NB4 (cell line): ENCODE measurements around the gene SIGLEC1.

Experiments
- DNase-seq: peaks from one replicate; pipeline ENCODE4 v3.0.0; 2010; ENCODE audit warnings: low read depth
- H3K4me3 ChIP-seq: one replicate; pipeline ENCODE4 v1.5.1; 2011; ENCODE audit warnings: mild to moderate bottlenecking, low read depth, low read length, moderate library complexity
- MAX ChIP-seq: IDR thresholded peaks from 2 replicates; pipeline ENCODE4 v1.6.1; 2011; ENCODE audit warnings: low read depth, low read length
- MYC ChIP-seq: IDR thresholded peaks from 2 replicates; pipeline ENCODE4 v1.6.1; 2011; ENCODE audit warnings: low read depth, low read length
- POLR2A ChIP-seq: IDR thresholded peaks from 2 replicates; pipeline ENCODE4 v1.6.1; 2011; ENCODE audit warnings: mild to moderate bottlenecking; ENCODE audit not compliant: insufficient read length; ENCODE audit errors: extremely low read depth
- TF ChIP-seq, protein P1 (sequence below): IDR thresholded peaks from one replicate; pipeline ENCODE4 v1.5.1; 2012; ENCODE audit warnings: low read depth, low read length

Gene SIGLEC1

GRCh38 chr20:3707508-3707899 lies 4.9 kb downstream of the SIGLEC1 start:
- no peak for TF ChIP-seq MAX
- TF ChIP-seq, protein P1, sequence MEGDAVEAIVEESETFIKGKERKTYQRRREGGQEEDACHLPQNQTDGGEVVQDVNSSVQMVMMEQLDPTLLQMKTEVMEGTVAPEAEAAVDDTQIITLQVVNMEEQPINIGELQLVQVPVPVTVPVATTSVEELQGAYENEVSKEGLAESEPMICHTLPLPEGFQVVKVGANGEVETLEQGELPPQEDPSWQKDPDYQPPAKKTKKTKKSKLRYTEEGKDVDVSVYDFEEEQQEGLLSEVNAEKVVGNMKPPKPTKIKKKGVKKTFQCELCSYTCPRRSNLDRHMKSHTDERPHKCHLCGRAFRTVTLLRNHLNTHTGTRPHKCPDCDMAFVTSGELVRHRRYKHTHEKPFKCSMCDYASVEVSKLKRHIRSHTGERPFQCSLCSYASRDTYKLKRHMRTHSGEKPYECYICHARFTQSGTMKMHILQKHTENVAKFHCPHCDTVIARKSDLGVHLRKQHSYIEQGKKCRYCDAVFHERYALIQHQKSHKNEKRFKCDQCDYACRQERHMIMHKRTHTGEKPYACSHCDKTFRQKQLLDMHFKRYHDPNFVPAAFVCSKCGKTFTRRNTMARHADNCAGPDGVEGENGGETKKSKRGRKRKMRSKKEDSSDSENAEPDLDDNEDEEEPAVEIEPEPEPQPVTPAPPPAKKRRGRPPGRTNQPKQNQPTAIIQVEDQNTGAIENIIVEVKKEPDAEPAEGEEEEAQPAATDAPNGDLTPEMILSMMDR = no peak
- H3K4me3 ChIP-seq = no peak overlapping the region
- no peak for DNase-seq

- no peak for DNase-seq
- TF ChIP-seq, protein P1 = no peak
- TF ChIP-seq POLR2A = no peak
- no peak for TF ChIP-seq MYC
- no peak for TF ChIP-seq MAX
- no peak overlapping the region for H3K4me3 ChIP-seq
Observed at GRCh38 chr20:3706774-3707507, 5.5 kb downstream of the SIGLEC1 start.

GRCh38 chr20:3705970-3706739 lies 6.2 kb downstream of the SIGLEC1 start:
- TF ChIP-seq MAX = no peak
- TF ChIP-seq MYC = no peak
- TF ChIP-seq, protein P1 = no peak
- no peak for TF ChIP-seq POLR2A
- no peak overlapping the region for H3K4me3 ChIP-seq
- DNase-seq = no peak

- DNase-seq = no peak
- no peak overlapping the region for H3K4me3 ChIP-seq
- TF ChIP-seq MYC (no peak), POLR2A (no peak), MAX (no peak)
- TF ChIP-seq, protein P1 = no peak
Observed at GRCh38 chr20:3705491-3705969, 6.9 kb downstream of the SIGLEC1 start.

DNA sequence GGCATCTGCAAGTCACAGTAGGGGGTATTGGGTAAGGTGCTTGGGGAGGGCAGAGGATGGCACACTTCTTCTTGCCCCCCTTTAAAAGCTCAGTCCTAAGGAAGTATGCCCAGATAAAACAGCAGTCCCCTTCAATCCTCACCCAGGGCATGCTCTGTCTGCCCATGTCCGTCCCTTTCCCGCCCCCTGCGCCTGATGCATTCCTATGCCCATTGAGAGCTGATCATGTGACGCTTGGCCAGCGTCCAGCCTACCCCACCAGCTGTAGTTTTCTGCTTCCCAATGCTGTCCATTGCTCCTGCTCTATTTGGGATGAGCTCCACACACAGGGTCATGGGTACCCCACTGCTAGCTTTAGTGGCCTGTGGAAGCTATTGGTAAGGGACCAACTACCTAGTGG lies 8.3 kb downstream of the SIGLEC1 start:
- TF ChIP-seq MYC (no peak), MAX (no peak), POLR2A (no peak)
- TF ChIP-seq, protein P1 = no peak
- no peak for DNase-seq
- no peak overlapping the region for H3K4me3 ChIP-seq
